ENCODE measurements around the gene GALK1.

DNA sequence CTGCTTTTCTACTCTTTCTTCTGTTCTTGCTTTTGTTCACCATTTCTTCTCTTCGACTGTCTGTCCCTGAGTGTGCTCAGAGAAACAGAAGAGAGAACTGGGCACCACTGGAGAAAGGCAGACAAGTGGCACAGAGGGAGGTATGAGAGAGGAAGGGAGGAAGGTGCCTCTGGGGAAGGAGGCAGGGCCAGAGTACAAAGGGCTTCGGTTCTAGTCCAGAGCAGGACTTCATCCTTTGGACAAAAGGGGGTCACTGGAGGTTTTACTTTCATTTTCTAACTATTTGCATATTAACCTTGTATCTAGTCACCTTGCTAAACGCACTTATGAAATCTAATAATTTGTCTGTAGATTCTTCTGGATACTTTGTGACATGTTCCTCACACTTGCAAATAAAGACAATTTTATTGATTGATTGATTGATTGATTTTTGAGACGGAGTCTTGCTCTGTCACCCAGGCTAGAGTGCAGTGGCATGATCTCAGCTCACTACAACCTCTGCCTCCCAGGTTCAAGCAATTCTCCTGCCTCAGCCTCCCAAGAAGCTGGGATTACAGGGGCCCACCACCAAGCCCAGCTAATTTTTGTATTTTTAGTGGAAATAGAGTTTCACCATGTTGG, 30.2 kb downstream of the GALK1 start:
- TF ChIP-seq, protein P1, sequence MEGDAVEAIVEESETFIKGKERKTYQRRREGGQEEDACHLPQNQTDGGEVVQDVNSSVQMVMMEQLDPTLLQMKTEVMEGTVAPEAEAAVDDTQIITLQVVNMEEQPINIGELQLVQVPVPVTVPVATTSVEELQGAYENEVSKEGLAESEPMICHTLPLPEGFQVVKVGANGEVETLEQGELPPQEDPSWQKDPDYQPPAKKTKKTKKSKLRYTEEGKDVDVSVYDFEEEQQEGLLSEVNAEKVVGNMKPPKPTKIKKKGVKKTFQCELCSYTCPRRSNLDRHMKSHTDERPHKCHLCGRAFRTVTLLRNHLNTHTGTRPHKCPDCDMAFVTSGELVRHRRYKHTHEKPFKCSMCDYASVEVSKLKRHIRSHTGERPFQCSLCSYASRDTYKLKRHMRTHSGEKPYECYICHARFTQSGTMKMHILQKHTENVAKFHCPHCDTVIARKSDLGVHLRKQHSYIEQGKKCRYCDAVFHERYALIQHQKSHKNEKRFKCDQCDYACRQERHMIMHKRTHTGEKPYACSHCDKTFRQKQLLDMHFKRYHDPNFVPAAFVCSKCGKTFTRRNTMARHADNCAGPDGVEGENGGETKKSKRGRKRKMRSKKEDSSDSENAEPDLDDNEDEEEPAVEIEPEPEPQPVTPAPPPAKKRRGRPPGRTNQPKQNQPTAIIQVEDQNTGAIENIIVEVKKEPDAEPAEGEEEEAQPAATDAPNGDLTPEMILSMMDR (IDR thresholded peaks at IDR 0.05; ENCODE audit: poor library complexity), result no peak
- TF ChIP-seq EZH2 (IDR thresholded peaks at IDR 0.05; ENCODE audit: borderline replicate concordance), result no peak
